HepG2 (cell line): ENCODE measurements around the gene TAS1R3. TPM values are rescaled to one million over a fixed set of nuclear protein-coding genes. Genes with fewer than 3 reads are reported as not detected.

Experiments used
- NCOR1 ChIP-seq: fragments of 200-600 bp; sonication (generic); IDR thresholded peaks from 2 replicates; pipeline ENCODE4 v1.7.0; 2017; ENCODE audit warnings: antibody characterized with exemption, low read length, borderline replicate concordance
- ZBTB40 ChIP-seq, 2 experiments: fragments of 450-650 bp in 1 of 2; sonication (generic) in 1 of 2; formaldehyde crosslinking in 1 of 2; IDR thresholded peaks; 2 replicates each; pipeline versions ENCODE4 v1.6.1 to v1.8.0; 2016 to 2022; ENCODE audit warnings: antibody characterized with exemption in 1 of 2, mild to moderate bottlenecking in 1 of 2, missing genetic modification reagents in 1 of 2
- ZFY ChIP-seq: sonication (generic); formaldehyde crosslinking; IDR thresholded peaks from 2 replicates; pipeline ENCODE4 v1.4.0; 2020; ENCODE audit warnings: missing genetic modification reagents
- ZNF276 ChIP-seq: sonication (generic); formaldehyde crosslinking; IDR thresholded peaks from 2 replicates; pipeline ENCODE4 v1.4.0; 2020; ENCODE audit warnings: mild to moderate bottlenecking, low read depth, missing genetic modification reagents
- polyA plus RNA-seq, 8 experiments: library from polyadenylated mRNA; depleted of rRNA in 3 of 8; stranded (reverse) in 7 of 8; unstranded in 1 of 8; fragments of >200 nt; fragmentation: Illumina TruSeq in 4 of 8; extraction: Trizol in 4 of 8; gene quantifications; 2 replicates each; pipeline versions ENCODE4 v1.2.1 to v1.2.3, GENCODE V29; 2011 to 2016; ENCODE audit warnings: low read depth in 4 of 8, missing spikeins in 1 of 8, mixed read lengths in 1 of 8; ENCODE audit not compliant: insufficient read depth in 1 of 8
- total RNA-seq, 5 experiments: library from RNA; depleted of rRNA; stranded (reverse); fragments of >200 nt; fragmentation: Illumina TruSeq; extraction: Trizol; gene quantifications; 2 replicates each; pipeline ENCODE4 v1.2.3, GENCODE V29; 2016; ENCODE audit warnings: low read depth in 1 of 5

Gene TAS1R3
- total and polyA plus RNA-seq, 2 of the 13 experiments (the other 11 are each of a cell fraction or from before 2014, with no cell fraction given) = 0.13 to 0.15 TPM

GRCh38 chr1:1307923-1308755, 22.9 kb upstream of the TAS1R3 start, which contains the start of the genes ACAP3 and PUSL1 (continued):
- TF ChIP-seq ZBTB40 (IDR thresholded peaks at IDR 0.05) (no peak), ZBTB40 (CRISPR knock-in tag; IDR thresholded peaks at IDR 0.05) (0 out of 2 replicates have a peak, but pooled peaks have one; percentile 45), NCOR1 (no peak), ZFY (CRISPR knock-in tag) (peak; percentile 75), ZNF276 (CRISPR knock-in tag) (0 out of 2 replicates have a peak, but pooled peaks have one; percentile 26)
- TF ChIP-seq, all 625 proteins: peak for 197
